Spinal cord (tissue), 10 donors: ENCODE data around the gene HMCN2. TPM values are rescaled to one million over a fixed set of nuclear protein-coding genes. Genes with fewer than 3 reads are reported as not detected.

Source experiments
- DNase-seq, 6 donors: peaks; one replicate each; pipeline versions ENCODE4 v3.0.0 to v3.0.0-alpha.2; 2013 to 2015; ENCODE audit warnings: low spot score in 6 of 6, low read depth in 4 of 6
- H3K27ac ChIP-seq: one replicate; pipeline ENCODE4 v1.5.1; 2013; ENCODE audit warnings: low read depth, low read length, control low read depth
- H3K27me3 ChIP-seq: one replicate; pipeline ENCODE4 v1.6.1; 2013; ENCODE audit warnings: low read length; ENCODE audit not compliant: control insufficient read depth, insufficient read depth
- H3K36me3 ChIP-seq: one replicate; pipeline ENCODE4 v1.6.1; 2013; ENCODE audit warnings: low read length; ENCODE audit not compliant: control insufficient read depth, insufficient read depth
- H3K4me1 ChIP-seq: one replicate; pipeline ENCODE4 v1.6.1; 2013; ENCODE audit warnings: low read length; ENCODE audit not compliant: control insufficient read depth, insufficient read depth
- H3K4me3 ChIP-seq: one replicate; pipeline ENCODE4 v1.5.1; 2013; ENCODE audit warnings: low read depth, low read length, control low read depth
- H3K9me3 ChIP-seq: one replicate; pipeline ENCODE4 v1.6.1; 2013; ENCODE audit warnings: low read length; ENCODE audit not compliant: control insufficient read depth, insufficient read depth
- WGBS: methylation state at CpG from one replicate; pipeline ENCODE4 v1.1.5; 2013; ENCODE audit warnings: missing lambda C conversion rate; ENCODE audit not compliant: insufficient coverage; 5-methylcytosine and 5-hydroxymethylcytosine counted together
- polyA plus RNA-seq, 2 donors: library from polyadenylated mRNA; unstranded; fragments of 120-200 nt; gene quantifications; one replicate each; pipeline ENCODE4 v1.2.1, GENCODE V29; 2013; ENCODE audit not compliant: insufficient read length in 2 of 2
- total RNA-seq, 2 donors: library from RNA; depleted of rRNA in 1 of 2; stranded (reverse); fragments of 120-200 nt in 1 of 2; fragments of >200 nt in 1 of 2; gene quantifications; one replicate each; pipeline versions ENCODE4 v1.2.3 to v1.2.4, GENCODE V29; 2013 to 2014
- donor health status: healthy.

Gene HMCN2
- total and polyA plus RNA-seq, 4 donors: 0.88 to 5.9 (median 3.5) TPM

DNA sequence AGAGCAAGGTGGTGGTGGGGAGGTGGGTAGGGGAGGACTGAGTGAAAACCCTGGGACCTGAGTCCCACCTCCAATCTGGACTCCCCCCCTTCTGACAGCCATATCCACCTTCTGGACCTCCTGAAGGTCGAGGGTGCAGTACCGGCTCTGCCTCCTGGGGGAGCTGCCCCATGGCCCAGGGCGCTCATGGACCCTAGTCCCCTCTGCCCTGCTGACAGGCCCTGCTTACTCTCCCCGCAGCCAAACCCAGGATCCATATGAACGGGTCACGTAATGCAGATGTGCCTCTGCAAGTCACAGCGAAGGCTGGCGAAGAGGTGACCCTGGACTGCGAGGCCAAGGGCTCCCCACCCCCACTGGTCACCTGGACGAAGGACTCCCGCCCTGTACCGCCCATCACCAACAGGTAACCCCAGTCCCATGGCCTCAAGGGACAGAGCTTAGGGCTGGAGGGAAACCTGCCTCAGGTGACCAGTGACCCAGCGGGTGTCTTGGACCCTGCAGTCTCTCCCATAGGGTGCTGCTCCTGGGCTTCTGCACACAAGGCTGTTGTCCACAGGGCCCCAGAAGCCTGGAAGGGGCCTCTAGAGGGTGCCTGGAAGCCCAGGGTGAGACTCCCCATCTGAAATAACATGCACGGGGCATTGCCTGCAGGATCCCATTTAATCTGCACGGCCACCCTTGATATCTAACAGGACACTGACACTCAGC lies 61.7 kb downstream of the HMCN2 start:
- H3K4me3 ChIP-seq: no peak overlapping the region
- 74% methylated on average over 14 of the region's 15 CpGs for WGBS
- no peaks in the 10 kb centered on the region for H3K9me3 ChIP-seq
- no peak for DNase-seq
- H3K27me3 ChIP-seq: peaks cover 12% of the 10 kb centered on the region
- H3K27ac ChIP-seq: no peak overlapping the region
- H3K36me3 ChIP-seq: peaks cover 11% of the 10 kb centered on the region
- H3K4me1 ChIP-seq: peaks cover 35% of the 10 kb centered on the region

- DNase-seq: no peak
- no peak overlapping the region for H3K27ac ChIP-seq
- peaks cover 33% of the 10 kb centered on the region for H3K4me1 ChIP-seq
- WGBS: 72% methylated on average over 17 of the region's 19 CpGs
- H3K4me3 ChIP-seq: no peak overlapping the region
- peaks cover 11% of the 10 kb centered on the region for H3K36me3 ChIP-seq
- no peaks in the 10 kb centered on the region for H3K9me3 ChIP-seq
- peaks cover 12% of the 10 kb centered on the region for H3K27me3 ChIP-seq
Observed at GRCh38 chr9:130327781-130328348, 62.3 kb downstream of the HMCN2 start.

- Histone ChIP-seq H3K27ac (no peak overlapping the region), H3K27me3 (peaks cover 9% of the 10 kb centered on the region), H3K4me3 (no peak overlapping the region), H3K4me1 (peaks cover 32% of the 10 kb centered on the region), H3K36me3 (peaks cover 11% of the 10 kb centered on the region), H3K9me3 (no peaks in the 10 kb centered on the region)
- DNase-seq: peak in 1 of 6 donors; percentile 71
- WGBS: 36% methylated on average over 7 of the region's 15 CpGs
Observed at GRCh38 chr9:130328349-130328801, 62.8 kb downstream of the HMCN2 start.

DNA sequence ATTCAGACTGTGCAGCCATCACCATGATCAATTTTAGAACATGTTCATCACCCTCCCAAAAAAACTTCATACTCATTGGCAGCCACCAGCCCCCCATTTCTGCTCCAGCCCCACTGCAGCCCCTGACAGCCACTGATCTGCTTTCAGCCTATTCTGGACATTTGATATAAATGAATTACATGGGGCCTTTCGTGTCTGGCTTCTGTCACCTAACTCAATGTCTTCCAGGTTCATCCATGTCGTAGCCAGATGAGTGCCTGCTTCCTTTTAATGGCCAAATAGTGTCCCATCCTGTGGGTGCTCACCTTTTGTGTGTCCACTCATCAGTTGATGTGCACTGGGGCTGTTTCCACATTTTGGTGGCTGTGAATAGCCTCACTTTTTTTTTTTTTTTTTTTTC lies 63.5 kb downstream of the HMCN2 start:
- DNase-seq: no peak
- H3K4me1 ChIP-seq: peaks cover 32% of the 10 kb centered on the region
- H3K4me3 ChIP-seq: no peak overlapping the region
- WGBS: 96% methylated on average over 2 of the region's 2 CpGs
- H3K27ac ChIP-seq: no peak overlapping the region
- H3K36me3 ChIP-seq: peaks cover 11% of the 10 kb centered on the region
- no peaks in the 10 kb centered on the region for H3K9me3 ChIP-seq
- H3K27me3 ChIP-seq: peaks cover 12% of the 10 kb centered on the region

DNA sequence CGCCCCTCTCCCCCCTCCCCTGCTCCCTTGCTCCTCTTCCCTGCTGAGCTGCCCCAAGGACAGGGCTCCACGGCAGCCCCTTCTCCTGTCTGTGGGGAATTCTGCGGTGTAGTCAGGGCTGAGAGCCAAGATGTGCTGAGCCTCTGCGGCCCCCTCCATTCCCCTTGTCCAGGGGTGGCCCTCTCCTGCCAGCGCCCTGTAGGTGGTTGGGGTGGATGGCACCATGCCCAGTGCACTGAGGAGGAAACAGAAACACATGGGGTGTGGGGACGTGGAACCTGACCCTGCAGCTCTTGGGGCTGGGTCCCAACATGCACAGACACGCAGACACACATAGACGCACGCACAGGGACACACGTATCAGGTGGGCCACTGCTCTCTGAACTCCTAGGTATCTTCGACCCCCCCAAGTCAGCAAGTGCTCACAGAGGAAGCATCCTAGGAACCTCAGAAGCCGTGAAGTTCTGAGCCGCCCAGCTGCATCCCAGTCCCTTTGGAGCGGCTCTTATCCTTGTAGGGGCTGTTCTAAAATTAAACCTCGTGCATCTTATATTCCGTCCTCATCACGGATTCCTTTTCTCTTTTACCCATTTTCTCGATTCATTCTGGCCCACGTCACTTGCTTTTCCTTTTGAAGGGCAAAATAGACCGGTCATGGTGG lies 64.8 kb downstream of the HMCN2 start:
- WGBS: 68% methylated on average over 18 of the region's 20 CpGs
- peaks cover 12% of the 10 kb centered on the region for H3K27me3 ChIP-seq
- H3K36me3 ChIP-seq: peaks cover 11% of the 10 kb centered on the region
- H3K9me3 ChIP-seq: no peaks in the 10 kb centered on the region
- H3K27ac ChIP-seq: no peak overlapping the region
- peaks cover 32% of the 10 kb centered on the region for H3K4me1 ChIP-seq
- H3K4me3 ChIP-seq: no peak overlapping the region
- DNase-seq: no peak

GRCh38 chr9:130331061-130331460 lies 65.5 kb downstream of the HMCN2 start:
- peaks cover 32% of the 10 kb centered on the region for H3K4me1 ChIP-seq
- WGBS: 69% methylated on average over 11 of the region's 14 CpGs
- H3K9me3 ChIP-seq: no peaks in the 10 kb centered on the region

DNA sequence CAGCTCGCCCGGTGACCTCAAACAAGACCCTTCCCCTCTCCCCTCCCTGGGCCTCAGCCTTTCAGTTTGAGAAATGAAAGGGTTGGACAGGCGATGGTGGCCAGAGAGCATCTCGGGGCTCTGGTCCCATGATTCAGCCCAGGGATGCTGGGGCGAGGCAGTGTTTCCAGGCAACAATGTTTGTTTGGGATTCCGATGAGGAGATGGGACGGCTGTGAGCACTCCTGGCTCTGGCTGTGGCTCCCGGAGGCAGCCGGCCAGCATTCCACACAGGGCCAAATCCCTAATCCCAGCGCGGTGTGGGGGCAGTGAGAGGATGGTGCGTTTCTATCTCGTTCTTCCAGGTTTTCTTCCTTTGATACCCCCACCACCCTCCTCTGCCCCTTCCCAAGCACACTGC lies 66.0 kb downstream of the HMCN2 start:
- Histone ChIP-seq H3K4me1 (peaks cover 35% of the 10 kb centered on the region), H3K27me3 (peaks cover 12% of the 10 kb centered on the region), H3K27ac (no peak overlapping the region), H3K36me3 (peaks cover 4% of the 10 kb centered on the region), H3K9me3 (no peaks in the 10 kb centered on the region), H3K4me3 (no peak overlapping the region)
- DNase-seq: no peak
- 59% methylated on average over 4 of the region's 13 CpGs for WGBS

More at GRCh38 chr9:130331061-130331460, 65.5 kb downstream of the HMCN2 start:
- H3K36me3 ChIP-seq: peaks cover 4% of the 10 kb centered on the region
- H3K27me3 ChIP-seq: peaks cover 12% of the 10 kb centered on the region
- no peak overlapping the region for H3K27ac ChIP-seq
- DNase-seq: no peak
- no peak overlapping the region for H3K4me3 ChIP-seq

- no peak for DNase-seq
- peaks cover 8% of the 10 kb centered on the region for H3K27me3 ChIP-seq
- WGBS: 78% methylated on average over 26 of the region's 26 CpGs
- H3K27ac ChIP-seq: no peak overlapping the region
- no peak overlapping the region for H3K4me3 ChIP-seq
- H3K36me3 ChIP-seq: peaks cover 3% of the 10 kb centered on the region
- peaks cover 38% of the 10 kb centered on the region for H3K4me1 ChIP-seq
- no peaks in the 10 kb centered on the region for H3K9me3 ChIP-seq
Observed at GRCh38 chr9:130332384-130332926, 66.9 kb downstream of the HMCN2 start.

- Histone ChIP-seq H3K4me3 (no peak overlapping the region), H3K4me1 (peaks cover 31% of the 10 kb centered on the region), H3K36me3 (peaks cover 8% of the 10 kb centered on the region), H3K9me3 (no peaks in the 10 kb centered on the region), H3K27ac (no peak overlapping the region), H3K27me3 (peaks cover 3% of the 10 kb centered on the region)
- 41% methylated on average over 15 of the region's 19 CpGs for WGBS
- DNase-seq: peak in 3 of 6 donors; percentile 4 to 59 (median 38)
Observed at GRCh38 chr9:130333041-130333711, 67.6 kb downstream of the HMCN2 start.
